Neural progenitor cell (in vitro differentiated cells): Measurements from ENCODE around the gene CDH2.

Experiments
- EZH2 ChIP-seq: fragments of 200-600 bp; sonication (generic); IDR thresholded peaks from 2 replicates; pipeline ENCODE4 v1.6.1; 2017; ENCODE audit warnings: antibody characterized with exemption, mild to moderate bottlenecking, moderate library complexity
- EZH2phosphoT487 ChIP-seq: fragments of 200-600 bp; sonication (generic); IDR thresholded peaks from 2 replicates; pipeline ENCODE4 v1.6.1; 2017; ENCODE audit warnings: antibody characterized with exemption
- TF ChIP-seq, protein P1 (sequence below): fragments of 200-600 bp; sonication (generic); IDR thresholded peaks from 2 replicates; pipeline ENCODE4 v1.5.1; 2017; ENCODE audit warnings: antibody characterized with exemption, mild to moderate bottlenecking

DNA sequence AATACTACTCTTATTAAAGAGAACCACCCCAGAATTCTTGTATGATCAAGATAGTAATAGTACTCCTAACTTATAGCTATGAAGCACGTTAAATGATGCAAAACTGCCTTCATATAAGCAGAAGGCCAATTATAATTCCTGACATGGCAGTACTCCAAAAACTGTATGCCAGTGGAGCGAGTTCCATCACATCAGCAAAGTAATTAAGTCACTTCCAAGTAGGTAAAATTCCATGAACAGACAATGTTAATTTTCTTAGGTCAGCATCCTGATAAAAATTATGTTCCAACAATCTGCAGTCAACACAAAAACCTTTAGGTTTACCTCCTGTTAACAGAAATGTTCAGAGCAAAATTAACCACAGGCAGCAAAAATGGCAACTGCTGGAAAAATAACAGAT, 136.7 kb downstream of the CDH2 start:
- no peak for TF ChIP-seq EZH2
- TF ChIP-seq, protein P1, sequence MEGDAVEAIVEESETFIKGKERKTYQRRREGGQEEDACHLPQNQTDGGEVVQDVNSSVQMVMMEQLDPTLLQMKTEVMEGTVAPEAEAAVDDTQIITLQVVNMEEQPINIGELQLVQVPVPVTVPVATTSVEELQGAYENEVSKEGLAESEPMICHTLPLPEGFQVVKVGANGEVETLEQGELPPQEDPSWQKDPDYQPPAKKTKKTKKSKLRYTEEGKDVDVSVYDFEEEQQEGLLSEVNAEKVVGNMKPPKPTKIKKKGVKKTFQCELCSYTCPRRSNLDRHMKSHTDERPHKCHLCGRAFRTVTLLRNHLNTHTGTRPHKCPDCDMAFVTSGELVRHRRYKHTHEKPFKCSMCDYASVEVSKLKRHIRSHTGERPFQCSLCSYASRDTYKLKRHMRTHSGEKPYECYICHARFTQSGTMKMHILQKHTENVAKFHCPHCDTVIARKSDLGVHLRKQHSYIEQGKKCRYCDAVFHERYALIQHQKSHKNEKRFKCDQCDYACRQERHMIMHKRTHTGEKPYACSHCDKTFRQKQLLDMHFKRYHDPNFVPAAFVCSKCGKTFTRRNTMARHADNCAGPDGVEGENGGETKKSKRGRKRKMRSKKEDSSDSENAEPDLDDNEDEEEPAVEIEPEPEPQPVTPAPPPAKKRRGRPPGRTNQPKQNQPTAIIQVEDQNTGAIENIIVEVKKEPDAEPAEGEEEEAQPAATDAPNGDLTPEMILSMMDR: no peak
- TF ChIP-seq EZH2phosphoT487: no peak
